ENCODE data around the gene SMC3.

SMC3 gene

DNA sequence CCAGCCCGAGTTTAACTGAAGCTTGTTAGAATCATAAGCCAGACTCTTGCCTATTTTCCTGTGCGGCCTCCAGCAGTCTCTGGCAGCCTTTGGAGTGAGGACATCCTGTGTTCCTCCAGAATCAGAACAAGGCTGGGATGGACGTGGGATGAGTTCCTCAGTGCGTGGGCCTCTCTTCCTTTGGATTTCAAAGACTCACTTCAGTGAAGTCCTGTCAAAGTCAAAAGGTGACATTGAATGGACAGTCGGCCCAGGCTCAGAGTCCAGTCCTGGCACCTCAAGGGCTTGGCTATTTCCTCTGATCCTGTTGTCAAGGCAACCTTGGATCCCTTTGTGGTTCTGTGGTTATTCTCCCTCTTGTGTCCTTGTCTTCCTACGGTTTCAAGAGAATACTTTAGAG, 21.4 kb upstream of the SMC3 start:
- no peak for DNase-seq

GRCh38 chr10:110546499-110547110, 20.9 kb upstream of the SMC3 start:
- no peak for DNase-seq

DNA sequence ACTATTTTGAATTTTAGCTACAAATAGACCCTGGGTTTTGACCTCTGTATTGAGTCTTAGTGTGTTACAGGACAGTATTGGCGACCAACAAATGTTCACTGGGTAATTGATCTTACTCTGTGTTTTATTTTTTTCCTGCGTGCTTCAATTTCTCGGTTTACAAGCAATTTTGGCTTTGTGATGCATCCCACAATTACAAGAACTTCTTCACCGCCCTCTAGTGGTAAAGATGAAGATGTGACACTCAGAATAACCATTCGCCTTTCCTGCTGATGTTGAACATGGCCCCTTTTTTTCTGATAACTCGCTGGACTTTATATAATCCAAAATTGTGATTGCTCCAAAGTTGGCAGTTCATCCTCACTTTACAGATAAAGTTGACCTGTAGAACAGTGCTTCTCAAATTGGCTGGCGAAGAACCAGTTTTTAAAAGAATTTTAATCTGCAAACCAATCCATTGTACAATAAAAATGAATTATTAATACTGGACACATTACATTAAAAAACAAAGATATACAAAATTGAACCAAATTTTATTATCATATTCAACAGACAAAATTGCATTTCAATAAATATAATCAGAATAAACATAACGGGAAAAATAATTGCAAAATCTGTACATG, 20.2 kb upstream of the SMC3 start:
- no peak for DNase-seq

GRCh38 chr10:110548002-110548401, 19.5 kb upstream of the SMC3 start:
- no peak for DNase-seq

- no peak for DNase-seq
Observed at GRCh38 chr10:110549211-110549610, 18.3 kb upstream of the SMC3 start.

GRCh38 chr10:110553905-110554304, 13.6 kb upstream of the SMC3 start:
- no peak for DNase-seq

- no peak for DNase-seq
Observed at GRCh38 chr10:110556296-110556695, 11.2 kb upstream of the SMC3 start.

- DNase-seq: no peak
Observed at GRCh38 chr10:110556969-110557601, 10.4 kb upstream of the SMC3 start.

DNA sequence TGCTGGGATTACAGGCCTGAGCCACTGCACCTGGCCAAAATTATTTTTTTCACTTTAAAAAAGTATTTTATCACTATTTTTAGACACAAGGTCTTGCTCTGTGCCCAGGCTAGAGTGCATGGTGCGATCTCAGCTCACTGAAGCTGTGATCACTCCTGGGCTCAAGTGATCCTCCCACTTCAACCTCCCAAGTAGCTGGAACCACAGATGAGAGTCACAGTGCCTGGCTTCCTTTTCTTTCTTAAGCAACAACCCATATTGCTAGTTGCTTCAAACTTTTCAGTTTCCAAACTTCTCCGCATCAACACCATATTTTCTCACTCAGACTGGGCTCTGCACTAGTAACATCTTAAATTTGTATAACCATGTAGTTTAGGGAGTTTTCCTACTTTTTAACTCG, 9.5 kb upstream of the SMC3 start:
- DNase-seq: no peak

- DNase-seq: no peak
Observed at GRCh38 chr10:110560012-110560411, 7.5 kb upstream of the SMC3 start.

GRCh38 chr10:110561292-110561691, 6.2 kb upstream of the SMC3 start:
- no peak for DNase-seq

GRCh38 chr10:110562348-110562747, 5.1 kb upstream of the SMC3 start:
- DNase-seq: no peak

DNA sequence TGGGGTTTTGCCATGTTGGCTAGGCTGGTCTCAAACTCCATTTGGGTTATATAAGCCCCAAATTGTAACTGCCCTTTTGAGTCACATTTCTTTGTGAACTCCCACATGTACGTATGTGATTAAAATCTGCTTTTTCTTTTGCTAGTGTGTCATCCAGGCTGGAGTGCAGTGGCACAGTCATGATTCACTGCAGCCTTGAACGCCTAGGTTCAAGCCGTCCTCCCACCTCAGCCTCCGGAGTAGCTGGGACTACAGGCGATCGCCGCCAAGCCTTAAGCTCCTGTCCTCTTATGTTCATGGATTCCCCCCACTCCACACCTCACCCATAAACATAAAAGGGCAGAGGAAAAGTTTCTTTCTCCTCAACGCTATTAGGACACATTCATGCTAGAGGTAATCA, 4.4 kb upstream of the SMC3 start:
- DNase-seq: no peak

GRCh38 chr10:110566472-110567200, 859 bp upstream of the SMC3 start:
- no peak for DNase-seq

- DNase-seq: no peak
Observed at GRCh38 chr10:110568055-110568735, 700 bp downstream of the SMC3 start.

DNA sequence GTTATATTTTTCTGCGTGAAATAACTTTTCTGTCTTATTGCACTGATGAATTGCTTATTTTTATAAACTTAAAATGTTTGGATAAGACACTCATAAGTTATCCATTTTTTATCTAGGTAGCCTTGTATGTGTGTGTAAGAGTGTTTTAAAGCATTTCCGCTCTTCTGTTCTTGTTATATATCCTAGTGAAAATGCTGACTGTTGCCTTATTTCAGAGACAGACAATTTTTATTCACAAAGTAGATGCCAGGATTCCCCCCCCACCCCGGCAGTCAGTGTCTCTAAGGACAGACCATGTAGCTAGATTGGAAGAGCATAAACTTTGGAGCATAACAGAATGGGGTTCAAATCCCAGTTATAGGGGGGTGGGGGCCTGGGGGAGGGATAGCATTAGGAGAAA, 1.6 kb downstream of the SMC3 start:
- no peak for DNase-seq

GRCh38 chr10:110569736-110570135, 2.2 kb downstream of the SMC3 start:
- no peak for DNase-seq

DNA sequence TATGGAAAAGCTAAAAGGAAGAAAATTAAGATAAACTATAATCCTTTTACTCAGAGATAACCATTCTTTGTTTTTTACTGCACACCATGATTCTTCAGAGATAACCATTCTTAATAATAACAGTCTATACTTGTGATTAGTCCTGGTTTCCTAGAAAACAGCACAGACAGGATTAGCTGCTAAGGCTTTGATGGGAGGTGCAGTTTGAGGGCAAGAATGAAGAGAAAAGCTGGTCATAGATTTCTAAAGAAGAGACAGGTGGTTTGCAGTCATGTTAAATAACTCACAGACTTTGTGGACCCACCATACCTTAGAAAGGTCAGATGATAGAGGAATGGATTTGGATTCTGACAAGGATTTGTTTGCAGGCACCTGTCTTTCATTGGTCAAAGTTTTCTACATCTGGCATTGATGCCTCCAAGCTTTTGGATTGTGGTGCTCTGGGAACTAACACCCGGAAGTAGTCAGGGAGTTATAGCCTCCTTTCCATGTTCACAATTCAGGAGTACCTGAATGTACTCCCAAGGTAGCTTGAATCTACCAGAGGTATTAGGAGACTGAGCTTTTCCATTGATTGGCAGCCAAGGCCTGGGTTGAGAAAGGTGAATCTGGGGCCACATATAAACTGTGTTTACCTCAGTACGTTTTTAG, 3.7 kb downstream of the SMC3 start:
- no peak for DNase-seq

DNA sequence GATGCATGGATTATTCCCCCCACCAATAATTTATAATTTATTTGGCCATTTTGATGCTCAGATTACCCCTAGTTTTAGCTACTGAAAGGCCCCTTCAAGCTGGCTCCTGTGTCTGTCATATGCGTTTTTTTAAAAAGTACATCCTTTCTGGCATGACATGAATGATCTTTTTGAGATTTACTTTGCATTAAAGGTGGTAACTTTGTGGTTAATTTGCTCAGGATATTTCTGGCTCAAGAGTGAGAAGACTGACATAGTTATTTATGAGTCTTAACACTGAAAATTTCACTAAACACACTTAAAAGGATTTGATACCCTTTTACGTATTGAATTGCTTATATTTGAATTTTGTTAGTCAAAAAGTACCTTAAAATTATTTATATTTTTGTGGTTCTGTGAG, 5.4 kb downstream of the SMC3 start:
- DNase-seq: no peak

DNA sequence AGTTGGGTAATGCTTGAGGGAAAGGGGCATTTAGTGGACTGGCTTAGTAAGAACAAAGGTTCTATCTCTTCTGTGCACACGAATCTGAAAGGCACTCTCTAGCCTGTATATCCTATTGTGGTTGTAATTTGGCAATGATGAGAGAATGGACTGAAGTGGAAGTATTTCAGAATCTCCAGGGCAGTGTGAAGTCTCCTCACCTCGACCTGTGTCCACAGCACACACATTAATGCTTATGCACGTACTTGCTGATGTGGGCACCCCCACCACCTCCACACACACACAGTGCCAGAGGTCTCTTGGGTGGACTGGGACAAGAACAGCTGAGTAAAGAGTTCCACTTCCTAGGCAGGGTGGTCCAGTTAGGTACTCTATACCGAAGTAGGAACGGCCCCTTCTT, 6.9 kb downstream of the SMC3 start:
- DNase-seq: no peak

- no peak for DNase-seq
Observed at GRCh38 chr10:110576220-110576619, 8.7 kb downstream of the SMC3 start.

- no peak for DNase-seq
Observed at GRCh38 chr10:110577056-110577455, 9.6 kb downstream of the SMC3 start.

- DNase-seq: no peak
Observed at GRCh38 chr10:110584006-110584405, 16.5 kb downstream of the SMC3 start.
